Calu3 (cell line): ENCODE results near the gene CENPX. TPM values are rescaled to one million over a fixed set of nuclear protein-coding genes. Genes with fewer than 3 reads are reported as not detected.

Source experiments
- BruUV-seq: library from RNA; stranded (reverse); fragments of 400-500 nt; replicated peaks from 2 replicates; lab custom pipeline; 2021; lab: Mats Ljungman, UMichigan
- CTCF ChIA-PET: fragments of 300-600 bp; sonication (Branson Sonifier 250); formaldehyde crosslinking; loops from one replicate; lab custom pipeline; 2022; ENCODE audit warnings: antibody characterized with exemption; lab: Charles Lee
- DNase-seq: peaks from one replicate; pipeline ENCODE4 v3.0.0; 2022
- H3K27ac Mint-ChIP-seq: one replicate; pipeline ENCODE4 v1.8.0; 2022; ENCODE audit warnings: mixed read lengths; ENCODE audit not compliant: unreplicated experiment
- H3K27me3 Mint-ChIP-seq: one replicate; pipeline ENCODE4 v1.8.0; 2022; ENCODE audit warnings: mixed read lengths; ENCODE audit not compliant: unreplicated experiment
- H3K36me3 Mint-ChIP-seq: one replicate; pipeline ENCODE4 v1.8.0; 2022; ENCODE audit warnings: mild to moderate bottlenecking, moderate library complexity, mixed read lengths; ENCODE audit not compliant: insufficient read depth, unreplicated experiment
- H3K4me1 Mint-ChIP-seq: one replicate; pipeline ENCODE4 v1.8.0; 2022; ENCODE audit warnings: mild to moderate bottlenecking, low read depth, mixed read lengths; ENCODE audit not compliant: unreplicated experiment
- H3K4me3 Mint-ChIP-seq: one replicate; pipeline ENCODE4 v1.8.0; 2022; ENCODE audit warnings: mild to moderate bottlenecking, low read depth, moderate library complexity, mixed read lengths; ENCODE audit not compliant: unreplicated experiment
- H3K9me3 Mint-ChIP-seq: one replicate; pipeline ENCODE4 v1.8.0; 2022; ENCODE audit warnings: low read depth, mixed read lengths; ENCODE audit not compliant: unreplicated experiment
- intact Hi-C: fragments of 100-400 bp; cut with micrococcal nuclease; formaldehyde crosslinking; loops from one replicate; pipeline ENCODE4 v1.10.0; 2022; ENCODE audit not compliant: unreplicated experiment
- total RNA-seq: library from RNA; stranded (reverse); gene quantifications from 2 replicates; pipeline ENCODE4 v1.2.3, GENCODE V29; 2022
- TF ChIP-seq, protein P1 (sequence below): fragments of 200-600 bp; IDR thresholded peaks from one replicate; pipeline ENCODE4 v1.8.0; 2022; ENCODE audit warnings: antibody characterized with exemption; ENCODE audit not compliant: unreplicated experiment

CENPX gene
- total RNA-seq, 1 experiment from 2014 or later, result 86.9 TPM

DNA sequence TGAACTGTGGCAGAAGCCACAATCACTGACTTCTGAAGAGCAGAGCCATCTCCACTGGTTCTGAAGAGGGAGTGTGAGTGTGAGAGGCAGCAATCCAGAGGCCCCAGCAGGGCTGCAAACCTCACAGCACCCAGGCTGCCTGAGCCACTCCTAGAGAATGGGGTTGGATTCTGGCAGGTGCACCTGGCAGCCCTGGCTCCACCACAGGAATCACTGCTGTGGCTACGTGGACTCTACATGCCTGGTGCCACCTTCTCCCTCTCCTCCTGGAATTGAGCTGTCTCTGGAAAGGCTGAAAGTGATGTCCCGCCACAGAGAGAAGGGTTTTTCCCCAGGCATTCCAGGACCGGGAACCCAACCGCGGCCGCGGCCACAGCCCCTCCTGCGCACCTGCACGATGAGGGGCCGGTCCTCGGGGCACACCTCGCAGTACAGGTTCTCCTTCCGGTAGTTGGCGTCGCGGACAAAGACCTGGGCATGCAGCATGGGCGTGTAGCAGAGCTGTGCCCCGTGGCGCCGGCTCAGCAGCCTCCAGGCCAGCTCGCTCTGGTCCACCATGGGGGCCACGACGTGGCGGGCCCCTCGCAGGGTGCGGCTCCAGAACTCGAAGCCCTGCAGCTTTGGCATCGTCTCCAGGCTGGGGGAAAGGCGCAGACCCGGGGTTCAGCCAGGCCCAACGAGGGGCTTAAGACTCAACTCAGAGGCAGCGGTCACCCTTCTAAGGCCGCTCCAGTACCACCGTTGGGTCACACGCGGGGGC is 41.9 kb upstream of the CENPX start:
- H3K27me3 Mint-ChIP-seq, result no peaks in the 10 kb centered on the region
- peaks cover 44% of the 10 kb centered on the region for H3K36me3 Mint-ChIP-seq
- H3K4me3 Mint-ChIP-seq, result peak overlapping the region; percentile 74
- TF ChIP-seq, protein P1, sequence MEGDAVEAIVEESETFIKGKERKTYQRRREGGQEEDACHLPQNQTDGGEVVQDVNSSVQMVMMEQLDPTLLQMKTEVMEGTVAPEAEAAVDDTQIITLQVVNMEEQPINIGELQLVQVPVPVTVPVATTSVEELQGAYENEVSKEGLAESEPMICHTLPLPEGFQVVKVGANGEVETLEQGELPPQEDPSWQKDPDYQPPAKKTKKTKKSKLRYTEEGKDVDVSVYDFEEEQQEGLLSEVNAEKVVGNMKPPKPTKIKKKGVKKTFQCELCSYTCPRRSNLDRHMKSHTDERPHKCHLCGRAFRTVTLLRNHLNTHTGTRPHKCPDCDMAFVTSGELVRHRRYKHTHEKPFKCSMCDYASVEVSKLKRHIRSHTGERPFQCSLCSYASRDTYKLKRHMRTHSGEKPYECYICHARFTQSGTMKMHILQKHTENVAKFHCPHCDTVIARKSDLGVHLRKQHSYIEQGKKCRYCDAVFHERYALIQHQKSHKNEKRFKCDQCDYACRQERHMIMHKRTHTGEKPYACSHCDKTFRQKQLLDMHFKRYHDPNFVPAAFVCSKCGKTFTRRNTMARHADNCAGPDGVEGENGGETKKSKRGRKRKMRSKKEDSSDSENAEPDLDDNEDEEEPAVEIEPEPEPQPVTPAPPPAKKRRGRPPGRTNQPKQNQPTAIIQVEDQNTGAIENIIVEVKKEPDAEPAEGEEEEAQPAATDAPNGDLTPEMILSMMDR, result no peak
- CTCF ChIA-PET, result interaction anchor here (0.7 to 1.0 kb wide), 2 partner anchors 27 to 90 kb away, joined by 3 to 4 read pairs; partner anchors contain the start of gene DCXR
- no peaks in the 10 kb centered on the region for H3K4me1 Mint-ChIP-seq
- H3K27ac Mint-ChIP-seq, result peak overlapping the region; percentile 20
- intact Hi-C loops, result no loop called here
- DNase-seq, result peak; percentile 56
- TSS peak; percentile 57 for BruUV-seq
- no peaks in the 10 kb centered on the region for H3K9me3 Mint-ChIP-seq

DNA sequence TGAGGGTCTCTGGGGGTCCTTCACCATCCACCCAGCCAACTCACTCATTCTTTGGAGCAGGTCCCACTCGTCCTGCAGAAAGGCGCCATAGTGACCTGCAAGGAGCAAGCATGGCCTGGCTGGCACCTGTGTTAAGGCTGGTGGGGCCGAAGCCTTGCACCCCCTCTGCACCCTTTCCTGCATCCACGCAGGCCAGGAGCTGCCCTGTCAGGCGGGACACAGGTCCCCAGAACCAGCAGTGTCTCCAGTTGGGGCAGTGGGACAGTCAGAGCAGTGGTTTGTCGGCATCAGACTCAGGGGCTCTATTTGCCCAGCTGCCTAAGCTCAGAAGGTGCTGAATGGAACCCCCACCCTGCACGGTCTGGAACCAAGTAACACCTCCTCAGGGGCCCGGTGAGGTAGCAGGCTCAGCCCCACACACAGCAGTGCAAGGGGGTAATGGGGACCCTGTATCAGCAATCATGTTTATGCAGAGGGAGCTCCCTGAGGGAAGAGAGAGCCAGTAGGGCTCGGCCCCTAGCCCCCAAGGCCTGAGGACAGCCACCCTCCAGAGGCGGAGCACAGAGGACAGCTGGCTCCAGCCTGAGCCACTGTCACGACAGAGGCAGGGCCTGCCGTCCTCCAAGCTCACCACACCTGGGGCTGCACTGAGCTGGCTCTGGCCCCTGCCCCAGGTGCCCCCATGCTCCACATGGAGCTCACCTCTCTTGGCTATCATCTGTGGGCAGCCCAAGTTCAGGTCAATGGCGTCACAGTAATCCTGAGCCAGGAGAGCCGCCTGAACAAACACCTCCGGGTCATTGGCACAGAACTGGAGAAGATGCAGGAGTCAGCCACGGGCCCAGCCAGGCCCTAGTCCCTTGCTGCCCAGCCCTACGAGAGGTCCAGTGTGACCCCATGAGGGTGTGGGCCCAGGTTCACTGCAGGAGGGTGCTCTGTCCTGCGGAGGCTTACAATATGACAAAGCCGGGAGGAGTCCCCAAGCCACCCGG is 41.0 kb upstream of the CENPX start:
- CTCF ChIA-PET, result no interaction called here
- Mint-ChIP-seq H3K4me1 (no peaks in the 10 kb centered on the region), H3K9me3 (no peaks in the 10 kb centered on the region), H3K27ac (peak overlapping the region; percentile 20), H3K27me3 (no peaks in the 10 kb centered on the region), H3K36me3 (peaks cover 46% of the 10 kb centered on the region), H3K4me3 (peak overlapping the region; percentile 74)
- TF ChIP-seq, protein P1, result no peak
- no peak for DNase-seq
- no TSS peak for BruUV-seq
- intact Hi-C loops, result no loop called here

DNA sequence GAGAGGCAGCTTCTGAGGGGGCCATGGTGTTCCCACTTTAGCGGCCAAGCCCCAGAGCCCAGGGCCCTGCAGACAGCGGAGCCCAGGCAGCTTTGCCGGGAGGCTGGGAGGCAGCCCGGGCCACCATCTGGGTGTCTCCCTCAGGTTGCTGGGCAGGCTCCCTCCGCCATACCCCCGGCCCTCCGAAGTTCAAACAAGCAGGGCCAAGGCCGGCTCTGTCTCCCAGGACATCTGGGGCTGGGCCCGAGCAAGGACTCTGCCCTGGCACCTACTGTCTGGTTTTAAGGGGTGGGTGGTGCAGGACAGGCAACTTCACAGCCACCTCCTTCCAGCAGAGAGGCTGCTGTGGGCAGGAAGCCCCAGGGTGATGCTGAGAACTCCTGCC is 40.3 kb upstream of the CENPX start:
- TF ChIP-seq, protein P1, result no peak
- Mint-ChIP-seq H3K36me3 (peaks cover 51% of the 10 kb centered on the region), H3K4me3 (no peak overlapping the region), H3K27me3 (no peaks in the 10 kb centered on the region), H3K4me1 (no peaks in the 10 kb centered on the region), H3K9me3 (no peaks in the 10 kb centered on the region), H3K27ac (no peak overlapping the region)
- CTCF ChIA-PET, result no interaction called here
- DNase-seq, result no peak
- no TSS peak for BruUV-seq
- intact Hi-C loops, result no loop called here

DNA sequence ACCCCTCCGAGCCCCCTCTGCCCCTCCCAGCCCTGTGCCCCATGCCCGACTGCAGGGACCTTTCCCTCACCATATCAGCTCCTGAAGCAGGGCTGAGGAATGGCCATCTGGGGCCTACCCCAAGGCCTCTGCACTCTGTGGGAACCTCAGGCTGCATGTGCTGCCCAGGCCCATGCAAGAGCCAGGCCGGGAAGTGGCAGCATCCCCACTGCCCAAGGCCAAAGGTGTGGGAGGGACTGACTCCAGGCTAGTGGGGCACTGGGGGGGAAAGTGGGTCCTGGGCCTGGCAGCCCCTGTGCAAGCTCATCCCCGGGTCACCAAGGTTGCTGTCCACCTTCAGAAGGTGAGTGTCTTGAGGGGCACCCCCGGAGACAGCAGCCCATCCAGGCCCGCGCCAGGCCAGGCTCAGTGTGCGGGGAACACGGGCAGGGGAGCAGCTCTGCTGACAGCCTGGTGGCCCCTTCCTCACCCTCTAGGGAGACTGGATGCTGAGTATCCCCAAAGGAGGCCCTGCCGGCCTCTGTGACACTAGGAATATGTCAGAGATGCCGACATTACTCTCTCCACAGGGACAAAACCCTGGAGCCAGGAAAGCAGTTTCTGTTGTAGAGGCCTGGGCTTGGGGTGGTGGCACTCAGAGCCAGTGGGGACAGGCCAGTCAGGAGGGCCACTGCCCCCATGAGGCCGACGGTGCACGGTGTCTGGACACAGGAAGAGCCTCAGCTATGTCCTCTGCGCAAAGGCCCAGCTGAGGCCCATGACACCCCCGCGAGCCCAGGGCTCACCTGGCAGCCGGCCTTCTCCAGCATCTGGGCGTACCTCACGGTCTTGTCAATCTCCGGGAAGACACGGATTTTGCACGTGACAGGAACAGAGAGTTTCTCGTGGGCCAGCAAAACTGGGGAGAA is 39.7 kb upstream of the CENPX start:
- Mint-ChIP-seq H3K4me3 (no peak overlapping the region), H3K4me1 (no peaks in the 10 kb centered on the region), H3K27ac (no peak overlapping the region), H3K27me3 (no peaks in the 10 kb centered on the region), H3K9me3 (no peaks in the 10 kb centered on the region), H3K36me3 (peaks cover 58% of the 10 kb centered on the region)
- no TSS peak for BruUV-seq
- intact Hi-C loops, result no loop called here
- TF ChIP-seq, protein P1, result no peak
- CTCF ChIA-PET, result no interaction called here
- no peak for DNase-seq
